HG03439 (cell line): ENCODE measurements around the gene SH3RF3.
A peak's percentile ranks its signal among the peaks of the same experiment; 100 is the strongest.
"Not testable (repeated sequence)": the region's sequence is repeated elsewhere in the genome, so short reads cannot be mapped to it uniquely, and the experiment has no call there.

Experiments
- ATAC-seq: cut with Tn5 transposase; IDR thresholded peaks from one replicate; pipeline ENCODE4 v1.9.1; 2021; ENCODE audit warnings: mild to moderate bottlenecking, moderate library complexity; ENCODE audit not compliant: unreplicated experiment

SH3RF3 gene

GRCh38 chr2:109528811-109529501 lies 400.0 kb downstream of the SH3RF3 start:
- ATAC-seq, result no peak

- ATAC-seq, result no peak
Measured at GRCh38 chr2:109529532-109530449, 400.8 kb downstream of the SH3RF3 start.

- ATAC-seq, result no peak
Measured at GRCh38 chr2:109530712-109531111, 401.7 kb downstream of the SH3RF3 start.

GRCh38 chr2:109531221-109531620 lies 402.2 kb downstream of the SH3RF3 start:
- ATAC-seq, result no peak

GRCh38 chr2:109531896-109532727 lies 403.1 kb downstream of the SH3RF3 start:
- no peak for ATAC-seq

GRCh38 chr2:109532728-109533076 lies 403.7 kb downstream of the SH3RF3 start:
- ATAC-seq, result no peak

GRCh38 chr2:109533823-109534222 lies 404.8 kb downstream of the SH3RF3 start:
- ATAC-seq, result no peak

GRCh38 chr2:109535217-109535946 lies 406.4 kb downstream of the SH3RF3 start:
- no peak for ATAC-seq

- ATAC-seq, result not testable (repeated sequence)
Measured at GRCh38 chr2:109536556-109536955, 407.6 kb downstream of the SH3RF3 start.

GRCh38 chr2:109537565-109538222 lies 408.7 kb downstream of the SH3RF3 start:
- no peak for ATAC-seq

- no peak for ATAC-seq
Measured at GRCh38 chr2:109538546-109538945, 409.5 kb downstream of the SH3RF3 start.

GRCh38 chr2:109542384-109542783 lies 413.4 kb downstream of the SH3RF3 start:
- ATAC-seq, result no peak

- peak; percentile 66 for ATAC-seq
Measured at GRCh38 chr2:109545828-109546713, 417.1 kb downstream of the SH3RF3 start.

GRCh38 chr2:109547280-109547679 lies 418.3 kb downstream of the SH3RF3 start:
- ATAC-seq, result no peak

GRCh38 chr2:109549016-109549590 lies 420.1 kb downstream of the SH3RF3 start:
- no peak for ATAC-seq
